ENCODE results near the gene LARP1.
"Not testable (repeated sequence)": the region's sequence is repeated elsewhere in the genome, so short reads cannot be mapped to it uniquely, and the experiment has no call there.

Gene LARP1

DNA sequence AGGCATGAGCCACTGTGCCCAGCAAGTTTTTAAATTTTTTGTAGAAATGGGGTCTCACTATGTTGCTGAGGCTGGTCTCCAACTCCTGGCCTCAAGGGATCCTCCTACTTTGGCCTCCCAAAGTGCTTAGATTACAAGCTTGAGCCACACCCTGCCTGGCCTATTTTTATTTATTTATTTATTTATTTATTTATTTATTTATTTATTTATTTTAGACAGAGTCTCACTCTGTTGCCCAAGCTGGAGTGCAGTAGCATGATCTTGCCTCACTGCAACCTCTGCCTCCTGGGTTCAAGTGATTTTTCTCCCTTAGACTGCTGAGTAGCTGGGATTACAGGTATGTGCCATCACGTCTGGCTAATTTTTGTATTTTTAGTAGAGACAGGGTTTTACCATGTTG lies 18.8 kb upstream of the LARP1 start:
- not testable (repeated sequence) for H3K4me1 ChIP-seq (ENCODE audit: insufficient read depth, low read length, poor library complexity, severe bottlenecking); H3K4me3 ChIP-seq (ENCODE audit: low read length, poor library complexity, severe bottlenecking); H3K9me3 ChIP-seq (ENCODE audit: insufficient read depth, low read depth, low read length); H3K9me2 ChIP-seq (replicated peaks; ENCODE audit: low read depth, low read length); H3K4me2 ChIP-seq (ENCODE audit: low read depth, low read length, poor library complexity, severe bottlenecking); H3F3A ChIP-seq (ENCODE audit: low read depth); H2AFZ ChIP-seq (ENCODE audit: low read length); H3K36me3 ChIP-seq (ENCODE audit: insufficient read depth, low read length); H3K27me3 ChIP-seq (ENCODE audit: insufficient read depth, low read length, poor library complexity, severe bottlenecking); H3K79me2 ChIP-seq (ENCODE audit: insufficient read depth, low read length); H3K9ac ChIP-seq (ENCODE audit: low read depth, low read length, poor library complexity, severe bottlenecking); H4K20me1 ChIP-seq (ENCODE audit: insufficient read depth, low read length, poor library complexity, severe bottlenecking)

DNA sequence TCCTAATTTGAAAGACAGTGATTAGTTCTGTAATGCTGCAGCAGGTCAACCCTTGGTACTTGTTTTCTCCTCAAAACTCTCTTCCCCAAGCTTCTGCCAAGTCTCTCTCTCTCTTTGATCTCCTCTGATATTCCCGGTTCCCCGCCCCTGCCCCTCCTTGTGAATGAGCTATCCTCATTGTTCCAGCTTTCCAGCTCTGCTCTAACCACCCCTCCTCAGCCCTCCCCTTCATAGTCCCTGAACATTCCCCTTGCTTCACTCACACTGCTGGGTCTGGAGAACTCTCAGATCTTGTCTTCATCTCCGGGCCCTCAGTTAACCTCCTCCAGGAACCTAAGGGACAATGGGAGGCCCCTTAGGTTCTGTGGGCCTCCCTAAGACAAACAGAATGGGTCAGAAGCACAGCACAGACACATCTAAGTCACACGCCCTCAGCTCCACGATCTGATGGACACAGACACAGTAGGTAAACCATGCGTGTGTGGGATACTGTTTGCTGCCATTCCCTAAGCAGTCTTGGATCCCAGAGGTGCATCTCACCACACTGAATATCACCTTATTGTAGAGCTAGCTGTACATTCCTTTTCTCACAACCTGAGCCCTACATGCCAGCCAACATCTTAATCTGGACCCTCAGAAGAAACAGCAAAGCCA lies 17.4 kb upstream of the LARP1 start:
- no peaks in the 10 kb centered on the region for H3K27me3 ChIP-seq (ENCODE audit: insufficient read depth, low read length, poor library complexity, severe bottlenecking)
- H3K4me1 ChIP-seq (ENCODE audit: insufficient read depth, low read length, poor library complexity, severe bottlenecking) = no peaks in the 10 kb centered on the region
- H3K4me2 ChIP-seq (ENCODE audit: low read depth, low read length, poor library complexity, severe bottlenecking) = no peak overlapping the region
- no peaks in the 10 kb centered on the region for H4K20me1 ChIP-seq (ENCODE audit: insufficient read depth, low read length, poor library complexity, severe bottlenecking)
- no peak overlapping the region for H2AFZ ChIP-seq (ENCODE audit: low read length)
- TF ChIP-seq, protein P1, sequence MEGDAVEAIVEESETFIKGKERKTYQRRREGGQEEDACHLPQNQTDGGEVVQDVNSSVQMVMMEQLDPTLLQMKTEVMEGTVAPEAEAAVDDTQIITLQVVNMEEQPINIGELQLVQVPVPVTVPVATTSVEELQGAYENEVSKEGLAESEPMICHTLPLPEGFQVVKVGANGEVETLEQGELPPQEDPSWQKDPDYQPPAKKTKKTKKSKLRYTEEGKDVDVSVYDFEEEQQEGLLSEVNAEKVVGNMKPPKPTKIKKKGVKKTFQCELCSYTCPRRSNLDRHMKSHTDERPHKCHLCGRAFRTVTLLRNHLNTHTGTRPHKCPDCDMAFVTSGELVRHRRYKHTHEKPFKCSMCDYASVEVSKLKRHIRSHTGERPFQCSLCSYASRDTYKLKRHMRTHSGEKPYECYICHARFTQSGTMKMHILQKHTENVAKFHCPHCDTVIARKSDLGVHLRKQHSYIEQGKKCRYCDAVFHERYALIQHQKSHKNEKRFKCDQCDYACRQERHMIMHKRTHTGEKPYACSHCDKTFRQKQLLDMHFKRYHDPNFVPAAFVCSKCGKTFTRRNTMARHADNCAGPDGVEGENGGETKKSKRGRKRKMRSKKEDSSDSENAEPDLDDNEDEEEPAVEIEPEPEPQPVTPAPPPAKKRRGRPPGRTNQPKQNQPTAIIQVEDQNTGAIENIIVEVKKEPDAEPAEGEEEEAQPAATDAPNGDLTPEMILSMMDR (conservative IDR thresholded peaks at IDR 0.05; ENCODE audit: low read length) = no peak
- no peak for TF ChIP-seq EZH2phosphoT487 (IDR thresholded peaks at IDR 0.05; ENCODE audit: borderline replicate concordance)
- no peaks in the 10 kb centered on the region for H3K79me2 ChIP-seq (ENCODE audit: insufficient read depth, low read length)
- H3K4me3 ChIP-seq (ENCODE audit: low read length, poor library complexity, severe bottlenecking) = no peak overlapping the region
- no peaks in the 10 kb centered on the region for H3K9me3 ChIP-seq (ENCODE audit: insufficient read depth, low read depth, low read length)
- no peaks in the 10 kb centered on the region for H3F3A ChIP-seq (ENCODE audit: low read depth)
- no peaks in the 10 kb centered on the region for H3K9me2 ChIP-seq (replicated peaks; ENCODE audit: low read depth, low read length)
- no peak overlapping the region for H3K9ac ChIP-seq (ENCODE audit: low read depth, low read length, poor library complexity, severe bottlenecking)
- H3K36me3 ChIP-seq (ENCODE audit: insufficient read depth, low read length) = no peaks in the 10 kb centered on the region

DNA sequence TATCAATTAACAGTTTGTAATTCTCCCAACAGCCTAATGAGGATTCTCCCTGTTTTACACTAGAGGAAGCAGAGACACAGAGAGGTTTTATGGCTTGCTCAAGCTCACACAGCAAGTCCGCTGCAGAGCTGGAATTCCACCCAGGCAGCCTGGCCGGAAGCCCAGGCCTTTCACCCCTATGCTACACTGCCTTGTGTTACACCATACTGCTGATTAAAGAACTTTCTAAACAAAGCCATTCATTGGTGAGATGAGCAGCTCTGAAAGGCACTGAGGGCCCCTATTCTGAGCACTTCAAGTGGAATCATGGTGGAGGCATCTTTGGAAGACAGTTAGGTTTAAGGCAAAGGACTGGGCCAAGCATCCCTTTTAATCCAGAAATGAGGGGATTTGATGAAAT lies 14.7 kb upstream of the LARP1 start:
- H2AFZ ChIP-seq (ENCODE audit: low read length) = no peak overlapping the region
- no peaks in the 10 kb centered on the region for H3K27me3 ChIP-seq (ENCODE audit: insufficient read depth, low read length, poor library complexity, severe bottlenecking)
- no peaks in the 10 kb centered on the region for H3K4me1 ChIP-seq (ENCODE audit: insufficient read depth, low read length, poor library complexity, severe bottlenecking)
- no peaks in the 10 kb centered on the region for H3F3A ChIP-seq (ENCODE audit: low read depth)
- H3K4me2 ChIP-seq (ENCODE audit: low read depth, low read length, poor library complexity, severe bottlenecking) = no peak overlapping the region
- no peaks in the 10 kb centered on the region for H3K79me2 ChIP-seq (ENCODE audit: insufficient read depth, low read length)
- TF ChIP-seq, protein P1 (conservative IDR thresholded peaks at IDR 0.05; ENCODE audit: low read length) = no peak
- no peak for TF ChIP-seq EZH2phosphoT487 (IDR thresholded peaks at IDR 0.05; ENCODE audit: borderline replicate concordance)
- no peak overlapping the region for H3K4me3 ChIP-seq (ENCODE audit: low read length, poor library complexity, severe bottlenecking)
- H3K9me2 ChIP-seq (replicated peaks; ENCODE audit: low read depth, low read length) = no peaks in the 10 kb centered on the region
- no peak overlapping the region for H3K9ac ChIP-seq (ENCODE audit: low read depth, low read length, poor library complexity, severe bottlenecking)
- H3K36me3 ChIP-seq (ENCODE audit: insufficient read depth, low read length) = no peaks in the 10 kb centered on the region
- H3K9me3 ChIP-seq (ENCODE audit: insufficient read depth, low read depth, low read length) = no peaks in the 10 kb centered on the region
- no peaks in the 10 kb centered on the region for H4K20me1 ChIP-seq (ENCODE audit: insufficient read depth, low read length, poor library complexity, severe bottlenecking)

DNA sequence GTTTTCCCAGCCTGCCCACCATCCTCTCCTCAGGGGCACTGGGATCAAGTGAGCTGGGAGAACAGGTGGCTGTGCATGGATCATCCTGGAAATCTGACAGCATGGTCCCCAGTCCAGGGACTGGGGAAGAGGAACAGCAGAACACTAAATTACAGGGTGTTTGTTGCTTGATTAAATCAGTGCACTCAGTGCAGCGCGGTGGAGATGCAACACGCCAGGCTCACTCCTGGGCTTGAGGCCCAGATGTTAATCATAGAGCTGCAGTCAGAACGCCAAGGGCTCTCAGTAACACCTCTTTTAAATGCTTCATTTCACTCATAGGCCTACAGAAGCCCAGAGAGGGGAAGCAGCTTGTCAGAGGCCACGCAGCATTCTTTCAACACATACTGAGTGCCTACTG lies 14.2 kb upstream of the LARP1 start:
- no peaks in the 10 kb centered on the region for H3K9me2 ChIP-seq (replicated peaks; ENCODE audit: low read depth, low read length)
- no peaks in the 10 kb centered on the region for H3K4me1 ChIP-seq (ENCODE audit: insufficient read depth, low read length, poor library complexity, severe bottlenecking)
- H2AFZ ChIP-seq (ENCODE audit: low read length) = no peak overlapping the region
- H4K20me1 ChIP-seq (ENCODE audit: insufficient read depth, low read length, poor library complexity, severe bottlenecking) = no peaks in the 10 kb centered on the region
- no peaks in the 10 kb centered on the region for H3K27me3 ChIP-seq (ENCODE audit: insufficient read depth, low read length, poor library complexity, severe bottlenecking)
- no peak overlapping the region for H3K4me3 ChIP-seq (ENCODE audit: low read length, poor library complexity, severe bottlenecking)
- H3K79me2 ChIP-seq (ENCODE audit: insufficient read depth, low read length) = no peaks in the 10 kb centered on the region
- no peaks in the 10 kb centered on the region for H3K9me3 ChIP-seq (ENCODE audit: insufficient read depth, low read depth, low read length)
- no peak overlapping the region for H3K9ac ChIP-seq (ENCODE audit: low read depth, low read length, poor library complexity, severe bottlenecking)
- no peaks in the 10 kb centered on the region for H3K36me3 ChIP-seq (ENCODE audit: insufficient read depth, low read length)
- no peak overlapping the region for H3K4me2 ChIP-seq (ENCODE audit: low read depth, low read length, poor library complexity, severe bottlenecking)
- no peak for TF ChIP-seq EZH2phosphoT487 (IDR thresholded peaks at IDR 0.05; ENCODE audit: borderline replicate concordance)
- TF ChIP-seq, protein P1 (conservative IDR thresholded peaks at IDR 0.05; ENCODE audit: low read length) = no peak
- H3F3A ChIP-seq (ENCODE audit: low read depth) = no peaks in the 10 kb centered on the region
